ENCODE measurements around the gene SRR.
"Not testable (repeated sequence)": the region's sequence is repeated elsewhere in the genome, so short reads cannot be mapped to it uniquely, and the experiment has no call there.

DNA sequence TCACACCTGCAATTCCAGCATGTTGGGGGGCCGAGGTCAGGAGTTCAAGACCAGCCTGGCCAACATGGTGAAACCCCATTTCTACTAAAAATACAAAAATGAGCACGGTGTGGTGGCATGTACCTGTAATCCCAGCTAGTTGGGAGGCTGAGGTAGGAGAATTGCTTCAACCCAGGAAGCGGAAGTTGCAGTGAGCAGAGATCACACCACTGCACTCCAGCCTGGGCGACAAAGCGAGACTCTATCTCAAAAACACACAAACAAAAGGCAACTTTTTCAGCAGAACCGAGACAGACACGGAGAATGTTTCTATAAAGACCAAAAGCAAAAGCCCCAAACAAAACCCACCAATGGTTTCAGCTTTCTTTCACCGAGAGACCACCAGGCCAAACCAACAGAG, 44.9 kb upstream of the SRR start:
- not testable (repeated sequence) for TF ChIP-seq EZH2phosphoT487 (IDR thresholded peaks at IDR 0.05; ENCODE audit: borderline replicate concordance)
- TF ChIP-seq, protein P1, sequence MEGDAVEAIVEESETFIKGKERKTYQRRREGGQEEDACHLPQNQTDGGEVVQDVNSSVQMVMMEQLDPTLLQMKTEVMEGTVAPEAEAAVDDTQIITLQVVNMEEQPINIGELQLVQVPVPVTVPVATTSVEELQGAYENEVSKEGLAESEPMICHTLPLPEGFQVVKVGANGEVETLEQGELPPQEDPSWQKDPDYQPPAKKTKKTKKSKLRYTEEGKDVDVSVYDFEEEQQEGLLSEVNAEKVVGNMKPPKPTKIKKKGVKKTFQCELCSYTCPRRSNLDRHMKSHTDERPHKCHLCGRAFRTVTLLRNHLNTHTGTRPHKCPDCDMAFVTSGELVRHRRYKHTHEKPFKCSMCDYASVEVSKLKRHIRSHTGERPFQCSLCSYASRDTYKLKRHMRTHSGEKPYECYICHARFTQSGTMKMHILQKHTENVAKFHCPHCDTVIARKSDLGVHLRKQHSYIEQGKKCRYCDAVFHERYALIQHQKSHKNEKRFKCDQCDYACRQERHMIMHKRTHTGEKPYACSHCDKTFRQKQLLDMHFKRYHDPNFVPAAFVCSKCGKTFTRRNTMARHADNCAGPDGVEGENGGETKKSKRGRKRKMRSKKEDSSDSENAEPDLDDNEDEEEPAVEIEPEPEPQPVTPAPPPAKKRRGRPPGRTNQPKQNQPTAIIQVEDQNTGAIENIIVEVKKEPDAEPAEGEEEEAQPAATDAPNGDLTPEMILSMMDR (conservative IDR thresholded peaks at IDR 0.05; ENCODE audit: low read length), result not testable (repeated sequence)

All from Loucy (cell line).